GM21447 (cell line): ENCODE data around the gene NUP214.
"Not testable (repeated sequence)": the region's sequence is repeated elsewhere in the genome, so short reads cannot be mapped to it uniquely, and the experiment has no call there.

Experiments used
- ATAC-seq: cut with Tn5 transposase; IDR thresholded peaks from one replicate; pipeline ENCODE4 v1.9.1; 2021; ENCODE audit not compliant: unreplicated experiment

NUP214 gene

GRCh38 chr9:131258186-131258585, 132.8 kb downstream of the NUP214 start:
- no peak for ATAC-seq

DNA sequence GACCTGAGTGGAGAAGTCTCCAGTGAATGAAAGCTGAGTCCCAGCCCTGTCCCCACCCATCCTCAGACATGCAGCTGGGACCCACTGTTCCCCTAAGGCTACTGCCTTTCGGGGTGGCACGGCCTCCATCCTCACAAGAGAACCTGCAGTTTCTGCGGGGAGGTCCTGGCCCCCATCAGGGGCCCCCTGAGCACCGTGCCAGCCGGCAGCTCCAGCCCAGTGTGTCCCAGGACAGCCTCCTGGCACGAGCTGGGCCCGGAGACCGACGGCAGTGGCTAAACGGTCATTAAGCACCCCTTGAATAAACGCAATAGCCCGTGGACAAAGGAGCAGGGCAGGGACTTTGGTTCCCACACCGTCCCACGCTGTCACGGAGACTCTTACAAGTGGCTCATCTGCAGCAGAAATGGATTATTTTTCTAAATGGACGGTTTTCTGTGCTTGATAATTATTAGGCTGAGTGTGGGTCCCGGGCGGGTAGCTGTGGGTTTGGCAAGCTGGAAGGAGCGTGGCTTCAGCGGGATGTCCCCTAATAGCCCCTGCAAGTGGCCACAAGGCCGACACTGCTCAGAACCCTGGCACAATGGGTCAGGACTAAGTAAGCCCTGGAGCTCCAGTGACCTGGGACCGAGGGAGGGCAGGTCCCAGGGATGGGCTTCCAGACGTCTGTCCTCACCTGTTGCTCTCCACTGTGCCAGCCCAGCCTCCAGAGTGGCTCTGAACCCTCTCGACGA, 133.5 kb downstream of the NUP214 start:
- no peak for ATAC-seq

DNA sequence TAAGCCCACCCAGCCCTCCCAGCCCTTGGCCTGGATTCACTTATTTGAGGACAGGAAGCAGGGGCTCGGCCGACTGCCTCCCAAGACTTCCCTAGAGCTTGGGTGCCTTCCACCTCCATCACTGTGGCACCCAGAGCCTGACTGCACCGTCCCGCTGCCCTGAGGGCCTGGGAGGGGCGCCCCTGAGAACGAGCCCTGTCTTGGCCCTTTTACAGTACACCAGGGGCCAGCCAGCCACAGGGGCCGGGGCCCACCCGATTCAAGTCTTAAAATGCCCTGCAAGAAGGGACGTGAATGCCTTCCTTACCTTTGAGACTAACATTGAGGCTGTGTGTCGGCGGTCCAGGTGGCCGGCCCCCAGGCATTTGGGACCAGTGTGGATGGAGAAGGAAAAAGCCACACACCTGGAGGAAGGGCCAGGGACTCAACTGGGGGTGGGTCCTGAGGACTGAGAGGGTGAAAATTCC, 134.1 kb downstream of the NUP214 start:
- no peak for ATAC-seq

- ATAC-seq: no peak
These were observed 134.7 kb downstream of the NUP214 start for GRCh38 chr9:131259916-131260597.

- no peak for ATAC-seq
These were observed 135.5 kb downstream of the NUP214 start for GRCh38 chr9:131260751-131261452.

- ATAC-seq: no peak
These were observed 137.1 kb downstream of the NUP214 start for GRCh38 chr9:131262327-131263032.

DNA sequence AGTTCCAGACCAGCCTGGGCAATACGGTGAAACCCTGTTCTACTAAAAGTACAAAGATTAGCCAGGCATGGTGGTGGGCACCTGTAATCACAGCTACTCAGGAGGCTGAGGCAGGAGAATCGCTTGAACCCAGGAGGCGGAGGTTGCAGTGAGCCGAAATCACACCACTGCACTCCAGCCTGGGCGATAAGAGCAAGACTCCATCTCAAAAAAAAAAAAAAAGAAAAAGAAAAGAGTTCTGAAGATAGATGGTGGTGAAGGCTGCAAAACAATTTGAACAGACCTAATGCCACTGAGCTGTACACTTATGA, 137.6 kb downstream of the NUP214 start:
- ATAC-seq: not testable (repeated sequence)

- no peak for ATAC-seq
These were observed 138.3 kb downstream of the NUP214 start for GRCh38 chr9:131263701-131264100.

DNA sequence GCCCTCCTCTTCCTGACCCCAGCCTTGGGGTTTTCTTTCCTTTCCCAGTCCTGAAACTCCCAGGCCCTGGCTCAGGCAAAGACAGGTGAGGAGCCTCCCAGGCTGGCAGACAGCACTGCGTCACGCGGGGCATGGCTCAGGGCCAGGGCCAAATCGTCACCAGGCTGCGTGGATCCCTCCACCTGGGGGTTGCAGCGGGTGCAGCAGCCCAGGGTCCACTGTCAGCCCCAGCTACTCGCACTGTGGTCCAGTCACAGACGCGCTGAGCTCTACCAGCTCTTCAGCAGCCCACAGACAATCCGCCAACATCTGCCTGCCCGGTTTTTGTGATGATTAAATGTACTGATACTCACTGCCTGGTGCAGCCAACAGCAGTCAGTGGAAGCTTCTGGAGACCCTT, 138.8 kb downstream of the NUP214 start:
- no peak for ATAC-seq

DNA sequence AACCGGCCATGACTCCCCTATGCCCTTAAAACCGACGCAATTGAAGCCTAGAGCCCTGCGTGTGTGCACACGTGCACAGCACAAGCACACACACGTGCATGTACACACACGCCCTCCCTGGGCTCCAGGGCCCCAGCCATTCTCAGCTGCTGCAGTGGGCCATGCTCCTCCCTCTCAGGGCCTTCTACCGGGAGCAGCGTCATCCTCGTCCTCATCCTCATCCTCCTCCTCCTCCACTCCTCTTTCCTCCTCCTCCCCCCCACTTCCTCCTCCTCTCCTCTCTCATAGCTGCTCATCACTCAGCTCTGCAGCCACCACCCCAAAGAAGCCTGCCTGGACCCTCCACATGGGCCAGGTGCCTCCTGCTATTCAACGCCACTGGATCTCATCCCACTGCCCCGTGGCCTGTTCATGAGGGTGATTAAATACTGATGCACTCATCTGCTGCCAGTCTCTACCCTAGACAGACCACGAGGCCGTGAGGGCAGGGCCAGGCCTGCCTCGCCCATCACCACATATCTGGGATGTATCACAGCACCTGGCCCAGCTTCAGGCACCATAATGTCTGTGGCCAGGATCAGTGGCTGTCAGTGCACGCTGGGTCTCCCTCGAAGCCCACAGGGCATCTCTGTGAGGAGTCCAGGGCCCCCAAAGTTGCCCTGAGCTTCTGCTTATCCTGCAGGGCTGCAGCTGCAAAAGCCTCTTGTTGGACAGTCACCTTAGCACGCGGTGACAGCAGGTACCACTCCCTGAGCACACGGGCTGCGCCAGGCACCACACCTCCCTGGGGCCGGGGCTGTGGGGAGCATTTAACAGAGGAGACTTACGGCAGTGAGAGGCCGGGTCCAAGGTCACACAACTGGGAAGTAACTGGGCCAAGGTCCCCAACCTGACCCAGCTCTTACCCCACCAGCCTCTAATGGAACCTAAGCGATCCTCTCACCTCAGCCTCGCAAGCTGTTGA, 141.2 kb downstream of the NUP214 start:
- no peak for ATAC-seq

GRCh38 chr9:131270171-131271015, 145.0 kb downstream of the NUP214 start:
- ATAC-seq: no peak

DNA sequence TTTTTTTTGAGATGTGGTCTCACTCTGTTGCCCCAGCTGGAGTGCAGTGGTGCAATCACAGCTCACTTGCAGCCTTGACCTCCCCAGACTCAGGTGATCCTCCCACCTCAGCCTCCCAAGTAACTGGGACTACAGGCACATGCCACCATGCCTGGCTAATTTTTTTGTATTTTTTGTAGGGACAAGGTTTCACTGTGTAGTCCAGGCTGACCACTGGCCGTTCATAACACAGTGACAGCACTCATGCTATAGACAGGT, 145.6 kb downstream of the NUP214 start:
- not testable (repeated sequence) for ATAC-seq

- ATAC-seq: no peak
These were observed 146.1 kb downstream of the NUP214 start for GRCh38 chr9:131271506-131271931.

- ATAC-seq: no peak
These were observed 146.8 kb downstream of the NUP214 start for GRCh38 chr9:131272212-131272611.

DNA sequence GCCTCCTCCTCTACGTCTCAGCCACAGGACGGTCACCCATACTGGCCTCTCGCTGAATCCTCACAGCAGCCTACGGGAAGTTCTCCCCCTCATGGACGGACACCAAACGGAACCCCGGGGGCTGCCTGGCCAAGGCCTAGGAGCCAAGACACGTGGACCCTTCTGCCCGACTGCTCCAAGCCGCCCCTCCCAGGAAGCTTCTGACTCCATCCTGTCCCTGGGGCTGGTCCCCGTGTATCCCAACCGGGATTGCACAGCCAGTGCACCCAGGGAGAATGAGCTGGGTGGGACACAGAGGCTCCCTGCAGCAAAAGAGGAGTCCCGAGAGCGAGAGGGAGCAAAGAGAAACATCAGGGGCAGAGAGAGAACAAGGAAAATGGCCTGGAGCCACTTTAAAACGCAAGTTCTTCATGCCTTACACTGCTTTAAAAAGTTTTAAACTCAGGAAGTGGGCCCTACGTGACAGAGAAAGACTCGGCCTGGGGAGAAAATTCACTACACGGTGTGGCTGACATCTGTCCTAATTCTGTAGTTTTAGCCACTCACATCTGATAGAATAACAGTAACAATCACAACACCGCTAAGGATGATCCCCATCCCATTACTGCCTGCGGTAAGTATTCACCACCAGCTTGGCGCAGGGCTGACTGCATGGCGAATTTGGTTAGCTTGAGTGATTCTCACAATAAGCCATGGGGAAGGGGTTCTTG, 147.9 kb downstream of the NUP214 start:
- no peak for ATAC-seq

DNA sequence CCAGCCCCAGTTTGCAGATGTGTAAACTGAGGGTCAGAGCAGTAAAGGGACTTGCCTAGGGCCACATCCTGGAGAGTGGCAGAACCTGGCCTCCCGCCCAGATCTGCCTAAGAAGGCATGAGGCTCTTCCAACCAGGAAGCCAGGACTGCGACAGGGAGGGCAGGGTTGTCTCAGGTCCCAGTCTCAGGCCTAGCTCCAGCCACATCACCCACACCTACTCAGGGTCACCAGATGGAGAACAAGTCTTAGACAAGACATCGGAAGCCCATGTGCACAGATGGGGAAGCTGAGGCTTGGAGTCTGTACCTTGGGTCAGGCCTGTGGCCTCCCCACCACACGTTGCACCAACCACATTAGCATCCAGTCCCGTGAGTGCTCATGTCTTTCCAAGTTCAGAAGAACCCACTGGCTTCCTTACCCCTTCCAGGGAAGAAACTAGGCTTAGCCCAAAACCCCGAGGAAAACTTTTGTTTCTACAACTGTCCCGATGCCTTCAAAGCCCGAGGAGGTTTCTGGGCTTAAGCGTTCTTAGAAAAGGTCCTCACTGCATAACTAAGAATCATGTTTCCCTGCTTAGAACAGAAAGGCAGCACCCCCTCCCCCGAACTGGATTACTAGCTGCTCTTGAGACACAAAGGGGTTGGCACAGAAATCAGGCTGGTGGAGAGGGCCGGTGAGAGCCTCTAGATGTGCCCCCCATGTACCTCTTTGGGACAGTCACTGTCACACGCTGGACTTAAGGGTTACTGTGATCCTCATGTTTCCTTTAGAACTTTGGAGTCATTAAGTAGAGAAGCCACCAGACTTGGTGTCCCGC, 148.7 kb downstream of the NUP214 start:
- no peak for ATAC-seq

DNA sequence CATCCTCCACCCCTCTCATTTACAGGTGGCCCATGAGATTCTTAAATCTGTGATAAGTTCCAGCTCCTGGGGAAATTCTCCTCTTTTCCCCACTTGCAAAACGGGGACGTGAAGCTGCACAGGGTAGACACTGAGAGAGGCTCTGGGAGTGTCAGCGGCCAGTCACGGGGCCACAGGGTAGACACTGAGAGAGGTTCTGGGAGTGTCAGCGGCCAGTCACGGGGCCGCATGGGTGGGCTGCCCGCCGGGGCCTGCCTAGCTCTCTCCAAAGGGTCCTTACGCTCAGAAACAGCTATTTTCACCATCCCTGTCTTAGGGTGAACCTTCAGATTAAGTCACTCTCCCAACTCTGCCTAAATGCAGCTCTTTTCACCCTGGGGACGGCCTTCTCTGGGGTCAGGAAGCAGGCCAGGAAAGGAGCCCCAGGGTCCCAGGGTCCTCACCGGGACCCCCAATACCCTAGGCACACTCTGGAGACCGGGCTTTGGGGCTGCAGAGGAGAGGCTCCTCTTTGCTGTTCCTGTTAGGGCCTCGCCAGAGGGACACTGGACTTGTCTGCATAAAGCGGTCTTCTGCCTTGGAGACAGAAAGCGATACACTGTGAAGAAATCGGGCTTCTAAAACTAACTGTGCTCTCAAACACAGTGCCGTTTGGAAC, 149.4 kb downstream of the NUP214 start:
- ATAC-seq: no peak
